Stimulated activated CD4-positive, alpha-beta T cell treated with anti-CD3 and anti-CD28 coated beads, TNF-alpha, amount 100 ng/mL, for 48 hours (primary cell): Measurements from ENCODE around the gene ORM1.

Experiments used
- DNase-seq, 3 donors: peaks; one replicate each; pipeline ENCODE4 v3.0.0-alpha.2; 2020; ENCODE audit warnings: low read depth in 3 of 3

ORM1 gene

DNA sequence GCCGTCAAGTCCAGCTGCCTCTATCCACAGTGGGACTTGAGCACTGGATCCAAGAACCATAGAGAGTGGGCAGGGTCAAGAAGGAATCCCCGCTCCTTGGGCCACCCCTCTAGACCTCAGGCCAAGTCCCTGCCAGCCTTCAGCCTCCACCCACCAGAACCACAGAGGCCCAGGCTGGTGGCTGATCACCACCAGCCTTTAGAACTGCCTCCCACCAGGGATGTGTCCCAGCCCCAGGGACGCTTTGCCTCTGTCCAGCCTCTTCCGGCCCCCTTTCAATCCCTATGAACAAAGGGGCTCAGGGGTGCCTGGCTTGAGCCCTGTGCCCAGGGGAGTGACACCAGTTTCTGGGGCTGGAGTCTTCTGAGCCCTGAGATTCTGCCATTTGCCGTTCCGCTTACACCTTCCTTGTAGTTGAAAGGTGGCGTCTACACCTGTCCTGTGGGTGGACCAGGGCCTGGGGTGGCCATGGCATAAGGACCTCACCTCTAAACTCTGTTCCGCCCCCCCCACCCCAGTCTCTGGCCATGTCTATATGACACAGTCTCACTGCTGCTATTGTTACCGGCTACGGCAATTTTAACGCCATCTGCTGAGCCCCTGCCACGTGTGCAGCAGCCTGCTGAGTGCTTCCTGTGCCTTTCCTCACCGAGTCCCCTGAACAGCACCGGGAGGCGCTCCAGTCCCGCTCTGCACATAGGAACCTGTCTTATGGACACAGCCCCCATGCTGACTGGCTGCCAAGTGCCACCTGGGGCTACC lies 35.7 kb upstream of the ORM1 start:
- no peak for DNase-seq

GRCh38 chr9:114287763-114288192 lies 35.1 kb upstream of the ORM1 start:
- no peak for DNase-seq

DNA sequence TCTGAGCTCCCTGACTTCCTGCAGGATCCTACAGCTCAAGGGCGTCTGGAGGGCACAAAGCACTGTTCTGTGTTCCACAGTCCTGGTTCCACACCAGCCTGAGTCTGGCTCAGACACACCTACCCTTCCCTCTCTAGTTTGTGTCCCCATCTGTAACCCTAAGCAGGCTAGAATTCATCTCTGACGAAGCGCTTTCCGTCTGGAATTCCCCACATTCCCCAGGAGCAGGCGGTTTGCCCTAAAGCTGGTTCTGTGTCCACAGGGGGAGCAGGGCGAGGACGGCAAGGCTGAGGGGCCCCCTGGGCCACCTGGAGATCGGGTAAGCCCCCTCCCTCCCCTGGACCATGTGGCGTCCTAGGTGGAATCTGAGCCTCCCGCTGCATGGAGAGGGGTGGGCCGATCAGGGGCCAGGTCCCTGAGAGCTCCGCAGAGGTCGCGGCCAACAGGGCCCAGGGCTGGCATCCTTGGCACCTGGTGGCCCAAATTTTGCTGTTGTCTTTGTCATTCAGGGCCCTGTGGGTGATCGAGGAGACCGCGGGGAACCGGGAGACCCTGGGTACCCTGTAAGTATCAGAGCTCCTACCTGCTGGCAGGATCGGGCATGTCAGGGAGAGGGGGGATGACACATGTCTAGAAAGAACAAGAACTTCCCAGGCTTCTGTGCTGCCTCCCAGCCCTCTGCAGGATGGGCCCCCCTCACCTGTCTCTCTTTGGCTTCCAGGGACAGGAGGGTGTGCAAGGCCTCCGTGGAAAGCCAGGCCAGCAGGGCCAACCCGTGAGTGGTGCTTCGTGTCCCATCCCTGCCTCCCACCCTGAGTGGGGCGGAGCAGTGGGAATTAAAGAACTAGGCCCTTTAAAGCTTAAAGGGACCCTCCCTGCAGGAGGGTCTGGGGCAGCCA lies 34.5 kb upstream of the ORM1 start:
- DNase-seq = no peak

GRCh38 chr9:114289106-114289505 lies 33.8 kb upstream of the ORM1 start:
- DNase-seq = no peak

DNA sequence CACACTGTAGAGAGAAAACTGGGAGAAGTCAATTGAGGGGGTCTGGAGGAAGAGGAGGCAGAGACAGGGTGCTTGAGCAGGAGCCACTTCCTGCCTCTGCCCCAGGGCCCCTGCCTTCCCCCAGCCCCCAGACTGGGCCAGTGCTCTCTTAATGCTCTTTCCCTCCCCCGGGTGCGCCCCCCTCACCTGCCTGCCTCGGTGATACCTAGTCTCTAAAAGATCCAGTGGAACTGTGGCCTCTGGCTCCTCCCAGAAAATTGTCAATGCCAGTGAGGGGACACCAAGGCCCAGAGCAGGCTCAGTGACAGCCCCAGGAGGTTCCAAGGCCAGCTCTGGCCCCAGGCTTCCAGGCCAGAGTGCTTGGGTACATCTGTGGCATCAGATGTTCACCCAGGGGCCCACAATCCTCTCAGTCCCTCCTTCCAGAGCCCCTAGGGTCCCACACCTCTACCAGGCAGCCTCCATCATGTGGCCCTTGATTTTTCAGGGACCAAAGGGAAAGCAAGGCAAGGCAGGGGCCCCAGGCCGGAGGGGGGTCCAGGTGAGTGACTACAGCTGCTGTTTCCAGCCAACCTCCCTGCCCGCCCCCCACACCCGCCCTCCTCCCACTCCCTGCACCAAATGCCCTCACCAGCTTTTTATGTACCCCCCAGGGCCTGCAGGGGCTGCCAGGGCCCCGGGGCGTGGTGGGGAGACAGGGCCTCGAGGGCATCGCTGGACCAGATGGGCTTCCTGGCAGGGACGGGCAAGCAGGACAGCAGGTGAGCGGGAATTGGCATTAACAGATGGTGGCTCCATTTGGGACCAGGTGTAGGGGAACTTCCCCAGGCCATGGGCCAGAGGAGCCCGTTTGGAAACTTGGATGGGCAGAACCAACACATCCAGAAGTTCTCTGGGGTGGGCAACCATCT lies 33.1 kb upstream of the ORM1 start:
- no peak for DNase-seq

DNA sequence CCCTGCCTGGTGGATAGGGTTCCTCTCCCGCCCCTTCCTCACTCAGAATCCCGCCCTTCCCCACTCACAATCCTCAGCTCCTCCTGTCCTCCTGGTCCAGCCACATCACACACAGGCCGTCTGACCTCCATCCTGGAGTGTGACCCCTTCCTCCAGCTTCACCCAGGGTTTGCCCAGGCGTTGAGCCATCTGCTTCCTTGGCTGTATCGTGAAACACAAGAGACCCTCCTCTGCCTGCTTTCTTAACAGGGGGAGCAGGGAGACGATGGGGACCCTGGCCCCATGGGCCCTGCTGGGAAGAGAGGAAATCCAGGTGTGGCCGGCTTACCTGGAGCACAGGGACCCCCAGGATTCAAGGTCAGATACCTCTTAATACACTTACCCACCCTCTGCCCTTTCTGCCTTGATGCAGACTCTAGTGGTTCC lies 32.3 kb upstream of the ORM1 start:
- DNase-seq = no peak

- peak; percentile 39 to 57 (median 54) for DNase-seq
Measured at GRCh38 chr9:114291064-114291474, 31.8 kb upstream of the ORM1 start.

GRCh38 chr9:114291886-114292590 lies 30.9 kb upstream of the ORM1 start:
- no peak for DNase-seq

GRCh38 chr9:114294664-114295063 lies 28.2 kb upstream of the ORM1 start:
- no peak for DNase-seq

DNA sequence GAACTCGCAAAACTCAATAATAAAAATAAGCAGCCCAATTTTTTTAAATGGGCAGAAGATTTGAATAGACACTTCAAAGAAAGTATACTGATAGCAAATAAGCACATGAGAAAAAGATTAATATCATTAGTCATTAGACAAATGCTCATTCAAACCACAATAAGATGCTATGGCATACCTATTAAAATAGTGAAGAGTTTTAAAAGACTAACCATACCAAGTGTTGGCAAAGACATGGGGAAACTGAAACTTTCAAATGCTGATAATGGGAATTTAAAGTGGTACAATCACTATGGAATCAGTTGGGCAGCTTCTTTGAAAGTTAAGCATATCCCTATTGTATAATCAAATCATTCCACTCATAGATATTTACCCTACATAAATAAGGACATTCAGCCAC lies 26.6 kb upstream of the ORM1 start:
- DNase-seq = no peak

- no peak for DNase-seq
Measured at GRCh38 chr9:114299286-114300152, 23.4 kb upstream of the ORM1 start.

- no peak for DNase-seq
Measured at GRCh38 chr9:114300153-114300845, 22.6 kb upstream of the ORM1 start.

DNA sequence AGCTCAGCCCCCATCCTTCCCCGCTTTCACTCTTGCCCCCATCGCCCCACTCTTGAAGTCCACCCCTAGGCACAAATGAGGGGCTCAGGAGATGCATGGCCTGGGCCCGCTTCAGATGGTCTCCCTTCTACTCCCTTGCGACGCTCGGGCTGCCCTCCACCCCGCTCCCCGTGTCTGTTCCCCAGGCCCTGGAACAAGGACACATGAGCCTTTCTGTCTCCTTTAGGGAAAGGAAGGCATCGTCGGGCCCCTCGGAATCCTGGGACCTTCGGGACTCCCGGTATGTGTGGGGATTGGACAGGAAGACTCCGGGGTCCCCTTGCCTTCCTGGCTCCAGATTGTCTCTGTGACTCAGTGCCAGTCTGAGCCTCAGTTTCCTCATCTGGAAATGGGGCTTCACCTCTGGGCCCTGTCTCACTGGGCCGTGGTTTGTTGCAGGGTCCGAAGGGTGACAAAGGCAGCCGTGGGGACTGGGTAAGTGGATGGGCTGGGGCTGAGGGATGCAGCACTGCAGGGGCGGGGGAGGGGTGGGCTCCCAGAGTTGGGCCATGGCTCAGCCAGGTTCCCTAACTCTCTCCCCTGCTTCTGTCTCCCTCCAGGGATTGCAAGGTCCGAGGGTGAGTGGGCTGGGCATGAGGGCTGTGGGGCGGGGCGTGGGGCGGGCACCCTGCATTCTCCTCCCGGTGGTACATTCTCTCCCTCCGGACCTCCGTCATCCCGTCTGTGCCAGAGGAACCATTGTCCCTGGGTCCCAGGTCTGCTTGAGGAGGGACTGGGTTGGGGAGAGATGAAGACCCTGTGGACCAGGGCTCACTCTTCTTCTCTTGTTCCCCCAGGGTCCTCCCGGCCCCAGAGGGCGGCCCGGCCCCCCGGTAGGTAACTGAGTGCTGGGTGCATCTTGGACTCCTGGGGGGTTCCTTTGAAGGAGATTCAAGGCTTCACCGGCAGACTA lies 21.8 kb upstream of the ORM1 start:
- DNase-seq = no peak

DNA sequence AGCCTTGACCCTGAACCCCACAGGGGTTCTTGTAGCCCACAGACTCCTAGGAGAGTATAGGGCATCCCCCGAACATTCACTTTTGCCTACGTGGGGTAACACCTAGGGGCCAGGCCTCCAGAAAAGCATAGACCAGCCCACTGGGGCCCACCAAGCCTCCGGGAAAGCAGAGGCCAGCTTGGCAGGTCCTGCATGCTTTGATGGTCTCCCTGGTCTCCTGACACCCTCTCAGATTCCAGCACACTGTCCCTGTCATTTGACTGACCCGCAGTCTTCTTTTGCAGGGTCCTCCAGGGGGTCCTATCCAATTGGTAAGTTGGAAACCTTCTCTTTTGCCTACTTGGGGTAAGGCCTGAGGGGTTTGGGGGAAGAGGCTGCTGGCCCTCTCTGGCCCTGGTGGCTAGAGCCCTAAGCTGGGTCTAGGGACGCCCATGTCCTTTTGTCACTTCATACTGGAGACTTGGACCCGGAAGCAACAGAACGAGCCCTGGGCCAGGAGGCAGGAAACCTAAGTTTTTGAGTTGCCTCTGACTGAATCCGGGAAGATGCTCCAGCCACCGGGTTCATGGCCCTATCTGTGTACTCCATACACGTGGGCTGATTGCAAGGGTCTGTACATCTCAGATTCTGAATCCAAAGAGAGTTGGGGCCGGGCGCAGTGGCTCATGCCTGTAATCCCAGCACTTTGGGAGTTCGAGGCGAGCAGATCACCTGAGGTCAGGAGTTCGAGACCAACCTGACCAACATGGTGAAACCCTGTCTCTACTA lies 20.9 kb upstream of the ORM1 start:
- no peak for DNase-seq

GRCh38 chr9:114302727-114303126 lies 20.2 kb upstream of the ORM1 start:
- DNase-seq = no peak

DNA sequence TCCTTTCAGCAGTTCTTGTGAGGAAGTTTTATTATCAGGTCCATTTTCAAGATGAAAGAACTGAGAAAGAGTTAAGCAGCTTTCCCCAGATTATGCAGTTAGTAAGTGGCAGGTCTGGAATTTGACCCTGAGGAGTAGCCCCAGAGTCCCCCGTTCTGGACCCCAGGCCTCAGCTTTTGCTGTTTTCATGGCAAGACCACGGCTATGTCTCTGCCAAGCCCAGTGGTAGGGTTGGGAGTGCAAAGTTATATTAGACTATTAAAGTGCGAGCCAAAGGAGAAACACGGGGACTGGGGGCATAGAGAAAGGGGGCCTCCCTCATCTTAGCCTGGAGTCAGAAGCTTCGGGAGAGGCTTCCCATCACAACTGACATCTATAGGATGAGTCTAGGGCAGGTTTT lies 19.3 kb upstream of the ORM1 start:
- DNase-seq = no peak

- DNase-seq = no peak
Measured at GRCh38 chr9:114303977-114304376, 18.9 kb upstream of the ORM1 start.
